ENCODE results near the gene BCL11B.
"Not testable (repeated sequence)": the region's sequence is repeated elsewhere in the genome, so short reads cannot be mapped to it uniquely, and the experiment has no call there.

The BCL11B gene

DNA sequence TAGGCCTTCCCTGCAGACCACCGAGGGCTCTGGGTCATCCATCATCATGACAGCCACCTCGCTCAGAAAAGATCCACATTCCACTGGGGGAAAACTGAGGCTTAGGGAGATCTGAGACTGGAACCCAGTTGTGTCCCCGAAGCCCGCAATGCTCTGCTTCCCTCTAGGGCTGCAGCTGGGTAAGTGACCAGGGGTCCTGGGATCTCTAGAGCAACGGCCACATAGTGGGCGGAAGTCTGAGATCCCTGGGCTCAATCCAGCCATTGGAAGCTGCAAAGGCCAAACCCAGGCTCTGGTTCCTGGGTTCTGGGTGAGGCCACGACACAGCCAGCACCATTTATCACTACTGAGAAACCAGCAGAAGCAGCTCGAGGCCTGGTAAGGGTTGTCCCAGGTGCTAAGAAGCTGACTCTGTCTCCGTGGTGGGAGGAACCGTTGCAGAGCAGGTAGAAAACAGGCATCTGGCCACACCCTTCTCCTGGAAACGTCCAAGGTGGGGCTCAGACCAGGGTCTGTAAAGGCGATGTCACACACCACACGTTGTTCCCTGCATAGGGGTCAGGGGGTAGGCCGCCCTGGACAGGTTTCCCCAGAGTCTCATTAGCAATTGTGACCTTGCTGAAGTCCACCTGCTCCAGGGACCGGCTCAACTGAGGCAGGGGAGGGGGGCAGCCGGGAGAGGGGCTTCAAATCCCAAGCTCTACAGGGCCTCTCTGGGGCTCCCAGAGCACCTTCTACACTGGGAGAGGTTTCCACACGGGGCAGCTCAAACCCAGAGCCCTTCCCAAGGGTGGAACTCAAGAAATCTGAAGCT lies 38.6 kb downstream of the BCL11B start:
- H3K4me1 ChIP-seq (ENCODE audit: control insufficient read depth in 1 of 2, insufficient read depth in 2 of 2, low read length in 2 of 2) = peaks cover 16 to 20% of the 10 kb centered on the region in 2 donors
- no peak overlapping the region for H3K4me3 ChIP-seq (ENCODE audit: low read depth in 1 of 2, low read length in 2 of 2)
- no peak overlapping the region for H3K27ac ChIP-seq (ENCODE audit: low read depth, low read length)
- peaks cover 0 to 6% of the 10 kb centered on the region in 2 donors for H3K36me3 ChIP-seq (ENCODE audit: control insufficient read depth in 1 of 2, insufficient read depth in 2 of 2, low read length in 2 of 2)
- no peaks in the 10 kb centered on the region for H3K27me3 ChIP-seq (ENCODE audit: control insufficient read depth in 1 of 2, insufficient read depth in 2 of 2, low read length in 2 of 2)
- no peaks in the 10 kb centered on the region for H3K9me3 ChIP-seq (ENCODE audit: control insufficient read depth in 1 of 2, low read length in 2 of 2)
- H3K9ac ChIP-seq (ENCODE audit: low read depth in 1 of 2, low read length in 2 of 2) = no peak overlapping the region

DNA sequence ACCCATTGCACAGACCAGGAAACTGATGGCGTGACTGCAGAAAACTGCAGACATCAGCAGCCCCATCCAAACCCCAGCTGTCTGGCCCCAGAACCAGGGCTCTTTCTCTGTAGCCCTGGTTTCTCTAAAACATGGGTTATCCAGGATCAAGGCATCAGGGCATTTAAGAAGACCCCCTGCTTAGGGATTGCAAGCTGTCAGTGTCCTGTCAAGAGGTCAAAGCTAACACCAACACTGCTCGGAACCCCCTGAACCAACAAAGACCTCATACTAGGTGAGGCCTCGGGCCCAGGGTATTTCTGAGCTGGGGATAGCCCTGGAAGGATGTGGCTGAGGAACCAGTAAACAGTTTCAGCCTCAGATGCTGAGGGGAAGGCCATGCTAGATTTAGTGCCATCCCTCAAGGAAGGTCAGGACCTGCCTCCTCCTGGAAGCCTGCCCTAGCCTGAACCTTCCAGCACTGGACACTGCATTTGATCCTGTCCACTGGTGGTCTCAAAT lies 39.2 kb downstream of the BCL11B start:
- H3K9ac ChIP-seq (ENCODE audit: low read depth in 1 of 2, low read length in 2 of 2) = no peak overlapping the region
- H3K36me3 ChIP-seq (ENCODE audit: control insufficient read depth in 1 of 2, insufficient read depth in 2 of 2, low read length in 2 of 2) = peaks cover 0 to 6% of the 10 kb centered on the region in 2 donors
- H3K27ac ChIP-seq (ENCODE audit: low read depth, low read length) = no peak overlapping the region
- no peak overlapping the region for H3K4me3 ChIP-seq (ENCODE audit: low read depth in 1 of 2, low read length in 2 of 2)
- H3K4me1 ChIP-seq (ENCODE audit: control insufficient read depth in 1 of 2, insufficient read depth in 2 of 2, low read length in 2 of 2) = peaks cover 16 to 20% of the 10 kb centered on the region in 2 donors
- H3K27me3 ChIP-seq (ENCODE audit: control insufficient read depth in 1 of 2, insufficient read depth in 2 of 2, low read length in 2 of 2) = no peaks in the 10 kb centered on the region
- H3K9me3 ChIP-seq (ENCODE audit: control insufficient read depth in 1 of 2, low read length in 2 of 2) = no peaks in the 10 kb centered on the region

DNA sequence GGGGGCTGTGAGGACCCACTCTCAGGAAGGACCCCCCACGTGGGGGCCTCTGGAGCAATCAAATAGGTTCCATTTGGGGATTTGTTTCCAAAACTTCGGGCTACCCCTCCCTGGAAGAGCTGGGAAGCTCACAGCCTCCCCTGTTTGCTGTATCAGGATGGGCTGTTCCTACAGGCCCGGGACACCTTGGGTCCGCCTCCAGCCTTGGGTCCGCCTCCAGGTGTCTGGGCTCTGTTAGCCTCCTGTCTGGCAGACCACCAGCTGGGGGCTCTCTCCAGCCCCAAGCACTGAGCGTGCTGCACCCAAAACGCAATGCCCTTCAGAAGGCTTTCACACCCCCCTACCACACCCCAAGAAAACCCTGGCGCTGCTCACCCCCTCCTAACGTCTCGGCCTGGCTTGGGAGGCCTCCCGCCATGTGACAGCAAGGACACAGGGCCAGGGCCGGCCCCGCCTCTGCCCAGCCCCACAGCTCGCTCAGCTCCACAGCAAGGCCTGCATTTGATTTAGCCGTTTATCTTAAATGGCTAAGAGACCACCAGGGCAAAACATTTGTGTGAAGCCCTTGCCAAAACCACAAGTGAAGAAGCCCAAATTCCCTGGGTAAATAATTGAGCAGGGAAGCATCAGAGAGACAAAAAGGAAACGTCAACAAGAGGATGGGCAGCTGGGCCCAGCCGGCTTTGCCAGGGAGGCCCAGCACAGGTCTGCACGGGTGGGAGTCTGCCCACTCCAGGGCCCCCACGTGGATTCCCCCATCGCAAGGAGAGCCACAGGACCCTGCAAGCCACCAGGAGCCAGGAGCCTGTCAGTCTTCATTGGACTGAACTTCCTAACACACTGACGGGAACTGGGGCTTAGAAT lies 39.9 kb downstream of the BCL11B start:
- peak overlapping the region; percentile 6 for H3K27ac ChIP-seq (ENCODE audit: low read depth, low read length)
- H3K36me3 ChIP-seq (ENCODE audit: control insufficient read depth in 1 of 2, insufficient read depth in 2 of 2, low read length in 2 of 2) = peaks cover 2 to 6% of the 10 kb centered on the region in 2 donors
- H3K9me3 ChIP-seq (ENCODE audit: control insufficient read depth in 1 of 2, low read length in 2 of 2) = no peaks in the 10 kb centered on the region
- H3K27me3 ChIP-seq (ENCODE audit: control insufficient read depth in 1 of 2, insufficient read depth in 2 of 2, low read length in 2 of 2) = no peaks in the 10 kb centered on the region
- H3K4me1 ChIP-seq (ENCODE audit: control insufficient read depth in 1 of 2, insufficient read depth in 2 of 2, low read length in 2 of 2) = peaks cover 16 to 23% of the 10 kb centered on the region in 2 donors
- no peak overlapping the region for H3K9ac ChIP-seq (ENCODE audit: low read depth in 1 of 2, low read length in 2 of 2)
- H3K4me3 ChIP-seq (ENCODE audit: low read depth in 1 of 2, low read length in 2 of 2) = peak overlapping the region in 1 of 2 donors; percentile 5

- Histone ChIP-seq H3K4me1 (ENCODE audit: control insufficient read depth in 1 of 2, insufficient read depth in 2 of 2, low read length in 2 of 2) (peaks cover 16 to 27% of the 10 kb centered on the region in 2 donors), H3K9me3 (ENCODE audit: control insufficient read depth in 1 of 2, low read length in 2 of 2) (no peaks in the 10 kb centered on the region), H3K4me3 (ENCODE audit: low read depth in 1 of 2, low read length in 2 of 2) (no peak overlapping the region), H3K36me3 (ENCODE audit: control insufficient read depth in 1 of 2, insufficient read depth in 2 of 2, low read length in 2 of 2) (peaks cover 5 to 6% of the 10 kb centered on the region in 2 donors), H3K27ac (ENCODE audit: low read depth, low read length) (no peak overlapping the region), H3K9ac (ENCODE audit: low read depth in 1 of 2, low read length in 2 of 2) (no peak overlapping the region), H3K27me3 (ENCODE audit: control insufficient read depth in 1 of 2, insufficient read depth in 2 of 2, low read length in 2 of 2) (no peaks in the 10 kb centered on the region)
Measured at GRCh38 chr14:99231161-99231849, 40.7 kb downstream of the BCL11B start.

- Histone ChIP-seq H3K27me3 (ENCODE audit: control insufficient read depth in 1 of 2, insufficient read depth in 2 of 2, low read length in 2 of 2) (no peaks in the 10 kb centered on the region), H3K9ac (ENCODE audit: low read depth in 1 of 2, low read length in 2 of 2) (no peak overlapping the region), H3K4me1 (ENCODE audit: control insufficient read depth in 1 of 2, insufficient read depth in 2 of 2, low read length in 2 of 2) (peaks cover 16 to 27% of the 10 kb centered on the region in 2 donors), H3K4me3 (ENCODE audit: low read depth in 1 of 2, low read length in 2 of 2) (no peak overlapping the region), H3K9me3 (ENCODE audit: control insufficient read depth in 1 of 2, low read length in 2 of 2) (no peaks in the 10 kb centered on the region), H3K27ac (ENCODE audit: low read depth, low read length) (no peak overlapping the region), H3K36me3 (ENCODE audit: control insufficient read depth in 1 of 2, insufficient read depth in 2 of 2, low read length in 2 of 2) (peaks cover 5 to 6% of the 10 kb centered on the region in 2 donors)
Measured at GRCh38 chr14:99230208-99231151, 41.5 kb downstream of the BCL11B start.

GRCh38 chr14:99229654-99230207 lies 42.3 kb downstream of the BCL11B start:
- Histone ChIP-seq H3K4me3 (ENCODE audit: low read depth in 1 of 2, low read length in 2 of 2) (peak overlapping the region in 1 of 2 donors; percentile 16), H3K9ac (ENCODE audit: low read depth in 1 of 2, low read length in 2 of 2) (no peak overlapping the region), H3K36me3 (ENCODE audit: control insufficient read depth in 1 of 2, insufficient read depth in 2 of 2, low read length in 2 of 2) (peaks cover 5 to 6% of the 10 kb centered on the region in 2 donors), H3K27ac (ENCODE audit: low read depth, low read length) (no peak overlapping the region), H3K27me3 (ENCODE audit: control insufficient read depth in 1 of 2, insufficient read depth in 2 of 2, low read length in 2 of 2) (no peaks in the 10 kb centered on the region), H3K4me1 (ENCODE audit: control insufficient read depth in 1 of 2, insufficient read depth in 2 of 2, low read length in 2 of 2) (peaks cover 16 to 31% of the 10 kb centered on the region in 2 donors), H3K9me3 (ENCODE audit: control insufficient read depth in 1 of 2, low read length in 2 of 2) (no peaks in the 10 kb centered on the region)

DNA sequence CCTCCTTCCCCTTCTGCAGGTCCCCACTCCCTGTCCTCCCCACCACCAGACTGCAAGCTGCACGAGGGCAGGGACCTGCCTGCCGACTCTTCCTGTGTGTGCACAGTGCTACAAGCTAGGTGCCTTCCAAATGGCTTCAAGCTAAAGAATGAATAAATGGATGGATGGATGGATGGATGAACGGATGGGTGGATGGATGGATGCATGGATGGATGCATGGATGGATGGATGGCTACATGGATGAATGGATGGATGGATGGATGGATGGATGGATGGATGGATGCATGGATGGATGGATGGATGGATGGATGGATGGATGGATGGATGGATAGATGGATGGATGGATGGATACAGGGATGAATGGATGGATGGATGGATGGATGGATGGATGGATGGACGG lies 43.2 kb downstream of the BCL11B start:
- not testable (repeated sequence) for H3K4me3 ChIP-seq (ENCODE audit: low read depth in 1 of 2, low read length in 2 of 2); H3K36me3 ChIP-seq (ENCODE audit: control insufficient read depth in 1 of 2, insufficient read depth in 2 of 2, low read length in 2 of 2); H3K9ac ChIP-seq (ENCODE audit: low read depth in 1 of 2, low read length in 2 of 2); H3K9me3 ChIP-seq (ENCODE audit: control insufficient read depth in 1 of 2, low read length in 2 of 2); H3K27me3 ChIP-seq (ENCODE audit: control insufficient read depth in 1 of 2, insufficient read depth in 2 of 2, low read length in 2 of 2); H3K27ac ChIP-seq (ENCODE audit: low read depth, low read length)
- peaks cover 16 to 31% of the 10 kb centered on the region in 2 donors for H3K4me1 ChIP-seq (ENCODE audit: control insufficient read depth in 1 of 2, insufficient read depth in 2 of 2, low read length in 2 of 2)

GRCh38 chr14:99226687-99227086 lies 45.3 kb downstream of the BCL11B start:
- Histone ChIP-seq H3K36me3 (ENCODE audit: control insufficient read depth in 1 of 2, insufficient read depth in 2 of 2, low read length in 2 of 2) (peaks cover 5 to 6% of the 10 kb centered on the region in 2 donors), H3K4me1 (ENCODE audit: control insufficient read depth in 1 of 2, insufficient read depth in 2 of 2, low read length in 2 of 2) (peaks cover 3 to 20% of the 10 kb centered on the region in 2 donors), H3K27ac (ENCODE audit: low read depth, low read length) (no peak overlapping the region), H3K27me3 (ENCODE audit: control insufficient read depth in 1 of 2, insufficient read depth in 2 of 2, low read length in 2 of 2) (no peaks in the 10 kb centered on the region), H3K4me3 (ENCODE audit: low read depth in 1 of 2, low read length in 2 of 2) (no peak overlapping the region), H3K9ac (ENCODE audit: low read depth in 1 of 2, low read length in 2 of 2) (no peak overlapping the region), H3K9me3 (ENCODE audit: control insufficient read depth in 1 of 2, low read length in 2 of 2) (no peaks in the 10 kb centered on the region)

Data from duodenal mucosa (tissue), 2 donors.